SK-N-SH treated with all-trans-retinoic acid at 6 μM for 48 hours (cell line): ENCODE results near the gene ERO1B.
A peak's percentile ranks its signal among the peaks of the same experiment; 100 is the strongest.

Experiments used
- ATAC-seq: fragments of 200-7000 bp; cut with Tn5 transposase; 3 replicates; pipeline ENCODE4 v1.9.1; 2020; ENCODE audit warnings: mild to moderate bottlenecking, moderate library complexity
- BACH2 ChIP-seq: fragments of 250-450 bp; sonication (Bioruptor Pico); IDR thresholded peaks from 2 replicates; pipeline ENCODE4 v1.9.0; 2021; ENCODE audit warnings: mild to moderate bottlenecking, borderline replicate concordance
- CSDC2 ChIP-seq: fragments of 250-450 bp; sonication (Bioruptor Pico); IDR thresholded peaks from 2 replicates; pipeline ENCODE4 v1.5.0; 2020; ENCODE audit warnings: mild to moderate bottlenecking, moderate library complexity
- GLIS3 ChIP-seq: fragments of 250-450 bp; sonication (Bioruptor Pico); IDR thresholded peaks from 2 replicates; pipeline ENCODE4 v1.5.0; 2020; ENCODE audit warnings: mild to moderate bottlenecking, moderate library complexity
- ISL1 ChIP-seq: fragments of 250-450 bp; sonication (Bioruptor Pico); IDR thresholded peaks from 2 replicates; pipeline ENCODE4 v2.1.2; 2022; ENCODE audit warnings: mild to moderate bottlenecking, moderate library complexity
- OSR1 ChIP-seq: fragments of 250-450 bp; sonication (Bioruptor Pico); IDR thresholded peaks from 2 replicates; pipeline ENCODE4 v1.8.0; 2022; ENCODE audit warnings: moderate library complexity, mild to moderate bottlenecking, inconsistent platforms
- PPARA ChIP-seq: fragments of 250-450 bp; sonication (Bioruptor Pico); IDR thresholded peaks from 2 replicates; pipeline ENCODE4 v1.5.0; 2020; ENCODE audit warnings: mild to moderate bottlenecking, borderline replicate concordance
- RARB ChIP-seq: fragments of 250-450 bp; sonication (Bioruptor Pico); IDR thresholded peaks from 2 replicates; pipeline ENCODE4 v1.8.0; 2021; ENCODE audit warnings: mild to moderate bottlenecking, moderate library complexity
- SNAI2 ChIP-seq: fragments of 250-450 bp; sonication (Bioruptor Pico); IDR thresholded peaks from 2 replicates; pipeline ENCODE4 v1.5.0; 2020; ENCODE audit warnings: mild to moderate bottlenecking, moderate library complexity
- TCF4 ChIP-seq: fragments of 250-450 bp; sonication (Bioruptor Pico); IDR thresholded peaks from 2 replicates; pipeline ENCODE4 v1.8.0; 2021; ENCODE audit warnings: mild to moderate bottlenecking, moderate library complexity, borderline replicate concordance
- TOX ChIP-seq: fragments of 250-450 bp; sonication (Bioruptor Pico); IDR thresholded peaks from 2 replicates; pipeline ENCODE4 v1.8.0; 2021; ENCODE audit warnings: mild to moderate bottlenecking, moderate library complexity, borderline replicate concordance
- TSHZ2 ChIP-seq: fragments of 250-450 bp; sonication (Bioruptor Pico); IDR thresholded peaks from 2 replicates; pipeline ENCODE4 v1.5.0; 2020; ENCODE audit warnings: mild to moderate bottlenecking, moderate library complexity
- ZC3H10 ChIP-seq: fragments of 250-450 bp; sonication (Bioruptor Pico); IDR thresholded peaks from 2 replicates; pipeline ENCODE4 v1.5.1; 2021; ENCODE audit warnings: mild to moderate bottlenecking, moderate library complexity
- ZFP3 ChIP-seq: fragments of 250-450 bp; sonication (Bioruptor Pico); IDR thresholded peaks from 2 replicates; pipeline ENCODE4 v1.5.0; 2020; ENCODE audit warnings: mild to moderate bottlenecking, moderate library complexity
- ZFP30 ChIP-seq: fragments of 450-650 bp; formaldehyde crosslinking; IDR thresholded peaks from 2 replicates; pipeline ENCODE4 v1.5.0; 2022; ENCODE audit warnings: mild to moderate bottlenecking, moderate library complexity
- ZNF565 ChIP-seq: fragments of 450-650 bp; formaldehyde crosslinking; conservative IDR thresholded peaks from 2 replicates; pipeline ENCODE4 v1.5.0; 2020; ENCODE audit warnings: low read depth, mild to moderate bottlenecking, moderate library complexity
- ZNF70 ChIP-seq: fragments of 450-650 bp; formaldehyde crosslinking; IDR thresholded peaks from 2 replicates; pipeline ENCODE4 v1.5.0; 2020; ENCODE audit warnings: mild to moderate bottlenecking, moderate library complexity
- ZNF8 ChIP-seq: fragments of 450-650 bp; formaldehyde crosslinking; IDR thresholded peaks from 2 replicates; pipeline ENCODE4 v1.5.0; 2020; ENCODE audit warnings: mild to moderate bottlenecking, moderate library complexity
- TF ChIP-seq, protein P1 (sequence below): fragments of 250-450 bp; sonication (Bioruptor Pico); IDR thresholded peaks from 2 replicates; pipeline ENCODE4 v1.5.1; 2021; ENCODE audit warnings: mild to moderate bottlenecking, moderate library complexity
- TF ChIP-seq, protein P2 (sequence below): fragments of 250-450 bp; sonication (Bioruptor Pico); IDR thresholded peaks from 2 replicates; pipeline ENCODE4 v1.8.0; 2020; ENCODE audit warnings: mild to moderate bottlenecking, moderate library complexity, borderline replicate concordance
- TF ChIP-seq, protein P3 (sequence below): fragments of 250-450 bp; sonication (Bioruptor Pico); IDR thresholded peaks from 2 replicates; pipeline ENCODE4 v1.5.1; 2020; ENCODE audit warnings: low read depth, mild to moderate bottlenecking, moderate library complexity

The ERO1B gene

GRCh38 chr1:236282425-236282716 is 613 bp upstream of the ERO1B start:
- ATAC-seq = peak; percentile 1; the same call in 1 of the 3 replicates
- TF ChIP-seq ZC3H10 = no peak
- no peak for TF ChIP-seq ZFP3 (CRISPR knock-in tag)
- no peak for TF ChIP-seq RARB (CRISPR knock-in tag)
- TF ChIP-seq, protein P1, sequence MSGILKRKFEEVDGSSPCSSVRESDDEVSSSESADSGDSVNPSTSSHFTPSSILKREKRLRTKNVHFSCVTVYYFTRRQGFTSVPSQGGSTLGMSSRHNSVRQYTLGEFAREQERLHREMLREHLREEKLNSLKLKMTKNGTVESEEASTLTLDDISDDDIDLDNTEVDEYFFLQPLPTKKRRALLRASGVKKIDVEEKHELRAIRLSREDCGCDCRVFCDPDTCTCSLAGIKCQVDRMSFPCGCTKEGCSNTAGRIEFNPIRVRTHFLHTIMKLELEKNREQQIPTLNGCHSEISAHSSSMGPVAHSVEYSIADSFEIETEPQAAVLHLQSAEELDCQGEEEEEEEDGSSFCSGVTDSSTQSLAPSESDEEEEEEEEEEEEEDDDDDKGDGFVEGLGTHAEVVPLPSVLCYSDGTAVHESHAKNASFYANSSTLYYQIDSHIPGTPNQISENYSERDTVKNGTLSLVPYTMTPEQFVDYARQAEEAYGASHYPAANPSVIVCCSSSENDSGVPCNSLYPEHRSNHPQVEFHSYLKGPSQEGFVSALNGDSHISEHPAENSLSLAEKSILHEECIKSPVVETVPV (CRISPR knock-in tag) = no peak
- no peak for TF ChIP-seq TSHZ2 (CRISPR knock-in tag)
- TF ChIP-seq ZNF70 (CRISPR knock-in tag) = no peak
- TF ChIP-seq, protein P2, sequence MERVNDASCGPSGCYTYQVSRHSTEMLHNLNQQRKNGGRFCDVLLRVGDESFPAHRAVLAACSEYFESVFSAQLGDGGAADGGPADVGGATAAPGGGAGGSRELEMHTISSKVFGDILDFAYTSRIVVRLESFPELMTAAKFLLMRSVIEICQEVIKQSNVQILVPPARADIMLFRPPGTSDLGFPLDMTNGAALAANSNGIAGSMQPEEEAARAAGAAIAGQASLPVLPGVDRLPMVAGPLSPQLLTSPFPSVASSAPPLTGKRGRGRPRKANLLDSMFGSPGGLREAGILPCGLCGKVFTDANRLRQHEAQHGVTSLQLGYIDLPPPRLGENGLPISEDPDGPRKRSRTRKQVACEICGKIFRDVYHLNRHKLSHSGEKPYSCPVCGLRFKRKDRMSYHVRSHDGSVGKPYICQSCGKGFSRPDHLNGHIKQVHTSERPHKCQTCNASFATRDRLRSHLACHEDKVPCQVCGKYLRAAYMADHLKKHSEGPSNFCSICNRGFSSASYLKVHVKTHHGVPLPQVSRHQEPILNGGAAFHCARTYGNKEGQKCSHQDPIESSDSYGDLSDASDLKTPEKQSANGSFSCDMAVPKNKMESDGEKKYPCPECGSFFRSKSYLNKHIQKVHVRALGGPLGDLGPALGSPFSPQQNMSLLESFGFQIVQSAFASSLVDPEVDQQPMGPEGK = no peak
- TF ChIP-seq TCF4 = no peak
- TF ChIP-seq PPARA (CRISPR knock-in tag) = no peak
- TF ChIP-seq SNAI2 (CRISPR knock-in tag) = no peak
- TF ChIP-seq ZNF8 = no peak
- TF ChIP-seq, protein P3, sequence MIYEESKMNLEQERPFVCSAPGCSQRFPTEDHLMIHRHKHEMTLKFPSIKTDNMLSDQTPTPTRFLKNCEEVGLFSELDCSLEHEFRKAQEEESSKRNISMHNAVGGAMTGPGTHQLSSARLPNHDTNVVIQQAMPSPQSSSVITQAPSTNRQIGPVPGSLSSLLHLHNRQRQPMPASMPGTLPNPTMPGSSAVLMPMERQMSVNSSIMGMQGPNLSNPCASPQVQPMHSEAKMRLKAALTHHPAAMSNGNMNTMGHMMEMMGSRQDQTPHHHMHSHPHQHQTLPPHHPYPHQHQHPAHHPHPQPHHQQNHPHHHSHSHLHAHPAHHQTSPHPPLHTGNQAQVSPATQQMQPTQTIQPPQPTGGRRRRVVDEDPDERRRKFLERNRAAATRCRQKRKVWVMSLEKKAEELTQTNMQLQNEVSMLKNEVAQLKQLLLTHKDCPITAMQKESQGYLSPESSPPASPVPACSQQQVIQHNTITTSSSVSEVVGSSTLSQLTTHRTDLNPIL = no peak
- no peak for TF ChIP-seq TOX (CRISPR knock-in tag)
- TF ChIP-seq ZFP30 (CRISPR knock-in tag) = no peak
- TF ChIP-seq ISL1 = no peak
- no peak for TF ChIP-seq ZNF565 (CRISPR knock-in tag)
- TF ChIP-seq CSDC2 (CRISPR knock-in tag) = no peak

DNA sequence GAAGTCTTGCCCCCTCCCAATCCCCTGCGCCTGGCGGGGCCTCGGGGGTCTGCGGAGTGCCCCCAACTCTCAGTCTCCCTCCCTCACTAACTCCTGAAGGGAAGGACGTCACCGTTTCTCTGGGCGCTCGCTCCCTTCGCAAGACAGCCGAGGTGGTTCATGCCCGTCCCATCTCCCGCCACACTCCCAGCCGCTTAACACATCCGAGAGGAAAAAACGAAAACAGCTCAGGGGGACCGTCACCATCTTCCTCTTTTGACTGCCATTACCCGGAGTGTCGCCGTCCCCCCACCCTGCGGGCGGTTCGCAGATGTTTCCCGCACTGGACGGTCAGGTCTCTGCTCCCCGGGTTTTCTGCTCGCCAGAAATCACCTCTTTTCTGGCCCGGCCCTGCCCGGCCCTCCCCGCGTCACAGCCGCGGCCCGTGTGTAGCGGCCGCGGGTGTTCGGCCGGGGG is 532 bp downstream of the ERO1B start:
- TF ChIP-seq TOX (CRISPR knock-in tag) (no peak), OSR1 (CRISPR knock-in tag) (no peak), ZFP30 (CRISPR knock-in tag) (no peak), CSDC2 (CRISPR knock-in tag) (no peak), BACH2 (CRISPR knock-in tag) (no peak), ZNF565 (CRISPR knock-in tag) (no peak), TCF4 (no peak), GLIS3 (no peak), TSHZ2 (CRISPR knock-in tag) (no peak), PPARA (CRISPR knock-in tag) (no peak), RARB (CRISPR knock-in tag) (no peak)
- TF ChIP-seq, protein P2 = no peak
- TF ChIP-seq, protein P3 = no peak
- ATAC-seq = peak; percentile 69
